ENCODE results near the gene TMEM223. TPM values are rescaled to one million over a fixed set of nuclear protein-coding genes. Genes with fewer than 3 reads are reported as not detected.

Gene TMEM223
- total and polyA plus RNA-seq, 9 of the 15 experiments (the other 6 are each of a cell fraction or from before 2014, with no cell fraction given): 5.9 to 34.5 (median 19.6) TPM

- Histone ChIP-seq H3K9ac (ENCODE audit: insufficient read depth in 1 of 2, low read depth in 2 of 2, low read length in 2 of 2) (no peak overlapping the region), H2AFZ (ENCODE audit: low read depth, low read length) (no peak overlapping the region), H3K4me1 (replicated peaks in 1 of 2; ENCODE audit: control insufficient read depth in 2 of 2, insufficient read depth in 2 of 2, low read length in 2 of 2) (peaks cover 6 to 12% of the 10 kb centered on the region in 2 experiments; a peak in 4 of 5 replicates), H3K4me3 (no peak overlapping the region), H3K79me2 (ENCODE audit: control insufficient read depth, insufficient read depth, low read length) (peaks cover 8% of the 10 kb centered on the region), H3K9me1 (ENCODE audit: control insufficient read depth, insufficient read depth, low read length) (no peaks in the 10 kb centered on the region), H3K27ac (ENCODE audit: extremely low read depth, low read depth, low read length) (no peak overlapping the region), H3K36me3 (ENCODE audit: control insufficient read depth, insufficient read depth, low read length) (peaks cover 90% of the 10 kb centered on the region), H4K20me1 (replicated peaks; ENCODE audit: control insufficient read depth, insufficient read depth, low read length) (no peaks in the 10 kb centered on the region), H3K9me3 (replicated peaks; ENCODE audit: control insufficient read depth, insufficient read depth, low read depth, low read length) (no peaks in the 10 kb centered on the region), H3K27me3 (ENCODE audit: control insufficient read depth in 2 of 2, insufficient read depth in 2 of 2, low read length in 2 of 2) (no peaks in the 10 kb centered on the region), H3K4me2 (ENCODE audit: insufficient read depth, low read length) (no peak overlapping the region)
- BruUV-seq (replicated peaks): no TSS peak
- no peak for TF ChIP-seq ZNF75A (CRISPR knock-in tag; IDR thresholded peaks at IDR 0.05)
- TF ChIP-seq POLR2B (IDR thresholded peaks at IDR 0.05; ENCODE audit: low read depth, partially characterized antibody): no peak
- TF ChIP-seq ATF6 (CRISPR knock-in tag; IDR thresholded peaks at IDR 0.05): no peak
- TF ChIP-seq MYNN (IDR thresholded peaks at IDR 0.05): no peak
- TF ChIP-seq MYNN (CRISPR knock-in tag; IDR thresholded peaks at IDR 0.05): no peak
- TF ChIP-seq MYC (IDR thresholded peaks at IDR 0.05; ENCODE audit: low read depth, low read length): no peak
- no peak for TF ChIP-seq MYC (CRISPR knock-in tag; IDR thresholded peaks at IDR 0.05; ENCODE audit: borderline replicate concordance, low read depth)
- no peak for TF ChIP-seq E2F4 (CRISPR knock-in tag; IDR thresholded peaks at IDR 0.05; ENCODE audit: low read depth)
- no peak for FAIRE-seq
- no peak for ATAC-seq
- POLR2A ChIA-PET: interaction anchor here (1.1 to 11.4 kb wide), 6 partner anchors 6 to 60 kb away, joined by 3 to 116 read pairs (median 6); no protein-coding TSS in a partner anchor
- intact Hi-C loops (cut with micrococcal nuclease) (no loop called here), in situ Hi-C loops (cut with MboI) (no loop called here)
- CTCF ChIA-PET (ENCODE audit: low intra/inter-chr PET ratio): no interaction called here
- 98% methylated on average over 7 of the region's 7 CpGs for WGBS (ENCODE audit: insufficient coverage, low coverage, missing lambda C conversion rate)
- no peak for DNase-seq (ENCODE audit: extremely low read depth in 1 of 4, low spot score in 3 of 4)
Measured at GRCh38 chr11:62796281-62796680, 4.5 kb upstream of the TMEM223 start.

All from K562 (cell line).